ENCODE data around the gene MCM3AP. TPM values are rescaled to one million over a fixed set of nuclear protein-coding genes. Genes with fewer than 3 reads are reported as not detected.
A peak's percentile ranks its signal among the peaks of the same experiment; 100 is the strongest.
"Not testable (repeated sequence)": the region's sequence is repeated elsewhere in the genome, so short reads cannot be mapped to it uniquely, and the experiment has no call there.

MCM3AP gene
- total RNA-seq, 1 donor from 2014 or later = 82.7 TPM

GRCh38 chr21:46200877-46201803 is 84.3 kb downstream of the MCM3AP start:
- not testable (repeated sequence) for DNase-seq

DNA sequence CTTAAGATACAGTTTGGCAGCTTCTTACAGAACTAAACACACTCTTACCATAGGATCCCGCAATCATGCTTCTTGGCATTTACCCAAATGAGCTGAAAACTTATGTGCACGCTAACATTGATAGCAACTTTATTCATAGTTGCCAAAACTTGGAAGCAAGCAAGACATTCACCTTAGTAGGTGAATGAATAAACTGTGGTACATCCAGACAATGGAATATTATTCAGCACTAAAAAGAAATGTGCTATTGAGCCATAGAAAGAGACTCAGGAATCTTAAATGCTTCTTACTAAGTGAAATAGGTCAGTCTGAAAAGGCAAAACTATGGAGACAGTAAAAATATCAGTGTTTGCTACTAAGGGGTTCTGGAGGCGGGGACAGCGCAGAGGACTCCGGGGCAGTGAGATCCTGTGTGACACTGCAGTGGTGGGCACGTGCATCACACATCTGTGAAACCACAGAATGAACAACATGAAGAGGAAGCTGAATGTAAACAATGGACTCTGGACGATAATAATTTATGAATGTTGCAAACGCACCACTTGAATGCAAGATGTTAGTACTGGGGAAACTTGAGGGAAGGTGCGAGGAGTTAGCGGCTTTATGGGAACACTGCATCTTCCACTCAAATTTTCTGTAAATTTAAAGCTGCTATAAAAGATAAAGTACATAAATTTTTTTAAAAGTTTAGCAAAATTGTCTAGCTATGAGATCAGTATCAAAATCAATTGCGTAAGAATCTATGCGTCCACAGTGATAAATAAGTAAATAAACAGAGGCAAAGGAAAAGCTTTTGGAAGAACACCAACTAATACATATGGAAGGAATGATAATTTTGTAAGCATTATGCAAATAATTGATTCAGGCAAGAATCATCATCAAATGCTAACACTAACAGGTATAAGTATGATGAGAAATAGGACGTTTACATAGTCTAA is 85.7 kb downstream of the MCM3AP start:
- no peak for DNase-seq

DNA sequence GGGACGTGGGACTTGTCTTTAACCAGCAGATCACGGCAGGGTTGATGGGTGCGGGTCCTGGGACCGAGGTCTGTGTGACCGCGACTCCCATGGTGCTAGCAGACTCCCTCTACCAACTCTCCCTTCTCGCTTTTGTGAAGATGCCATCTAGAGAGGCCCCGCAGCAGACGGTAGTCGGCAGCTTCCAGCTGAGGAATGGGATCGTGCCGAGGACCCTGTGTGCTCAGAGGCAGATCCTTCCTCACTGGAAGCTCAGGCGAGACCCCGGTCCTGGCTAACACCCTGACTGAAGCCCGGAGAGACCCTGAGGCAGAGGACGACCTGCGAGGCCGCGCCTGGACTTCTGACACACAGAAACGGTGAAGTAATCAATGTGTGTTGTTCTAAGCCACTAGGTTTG is 88.7 kb downstream of the MCM3AP start:
- no peak for DNase-seq

- DNase-seq = no peak
Measured at GRCh38 chr21:46195595-46196195, 89.7 kb downstream of the MCM3AP start.

GRCh38 chr21:46194374-46195334 is 90.8 kb downstream of the MCM3AP start:
- DNase-seq = no peak

DNA sequence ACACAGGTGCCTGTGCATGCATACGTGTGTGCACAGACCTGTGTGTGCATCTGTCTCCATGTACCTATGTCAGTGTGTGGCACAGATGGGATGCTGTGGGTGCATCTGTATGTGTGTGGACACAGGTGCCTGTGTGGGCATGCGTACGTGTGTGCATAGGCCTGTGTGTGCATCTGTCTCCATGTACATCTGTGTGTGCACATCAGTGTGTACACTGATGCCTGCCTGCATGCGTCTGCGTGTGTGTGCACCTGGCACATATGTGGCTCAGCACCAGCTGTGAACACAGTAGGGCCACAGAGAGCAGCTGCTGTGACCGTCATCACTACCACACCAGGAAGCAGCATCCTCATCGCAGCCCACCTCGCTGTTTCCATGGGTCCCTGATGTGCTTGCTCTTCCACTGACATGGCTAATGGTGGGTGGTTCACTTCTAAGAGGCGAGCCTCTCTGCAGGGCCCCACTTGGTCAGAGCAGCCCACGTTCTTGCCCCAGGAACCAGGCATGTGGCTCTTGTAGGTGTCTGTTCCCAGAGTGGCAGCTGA is 91.5 kb downstream of the MCM3AP start:
- DNase-seq = no peak

GRCh38 chr21:46191686-46192575 is 93.5 kb downstream of the MCM3AP start:
- no peak for DNase-seq

- no peak for DNase-seq
Measured at GRCh38 chr21:46191257-46191685, 94.1 kb downstream of the MCM3AP start.

GRCh38 chr21:46190491-46191131 is 94.8 kb downstream of the MCM3AP start:
- DNase-seq = no peak

DNA sequence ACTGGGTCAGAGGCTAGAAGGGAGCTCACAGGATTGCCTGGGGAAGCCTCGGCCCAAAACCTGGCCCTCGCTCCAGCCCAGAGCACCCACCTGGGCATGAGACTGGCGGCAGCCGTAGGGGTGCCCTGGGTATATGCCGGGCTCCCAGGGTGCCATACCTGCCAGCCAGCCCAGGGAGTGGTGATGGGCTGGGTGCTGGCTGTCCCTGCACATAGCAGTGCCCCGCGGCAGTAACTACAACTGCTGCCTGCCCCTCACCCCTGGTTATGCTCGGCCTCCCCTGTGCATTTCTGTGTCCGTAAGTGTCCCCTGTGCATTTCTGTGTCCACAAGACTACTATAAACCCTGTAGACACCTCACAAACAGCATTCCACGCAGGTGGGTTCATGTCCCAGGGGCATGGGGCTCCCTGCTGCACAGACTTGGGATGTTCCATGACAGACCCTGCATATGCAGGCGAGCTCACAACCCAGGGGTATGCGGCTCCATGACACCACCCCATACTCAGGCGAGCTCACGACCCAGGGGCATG is 95.4 kb downstream of the MCM3AP start:
- DNase-seq = no peak

- DNase-seq = no peak
Measured at GRCh38 chr21:46189213-46189958, 96.0 kb downstream of the MCM3AP start.

DNA sequence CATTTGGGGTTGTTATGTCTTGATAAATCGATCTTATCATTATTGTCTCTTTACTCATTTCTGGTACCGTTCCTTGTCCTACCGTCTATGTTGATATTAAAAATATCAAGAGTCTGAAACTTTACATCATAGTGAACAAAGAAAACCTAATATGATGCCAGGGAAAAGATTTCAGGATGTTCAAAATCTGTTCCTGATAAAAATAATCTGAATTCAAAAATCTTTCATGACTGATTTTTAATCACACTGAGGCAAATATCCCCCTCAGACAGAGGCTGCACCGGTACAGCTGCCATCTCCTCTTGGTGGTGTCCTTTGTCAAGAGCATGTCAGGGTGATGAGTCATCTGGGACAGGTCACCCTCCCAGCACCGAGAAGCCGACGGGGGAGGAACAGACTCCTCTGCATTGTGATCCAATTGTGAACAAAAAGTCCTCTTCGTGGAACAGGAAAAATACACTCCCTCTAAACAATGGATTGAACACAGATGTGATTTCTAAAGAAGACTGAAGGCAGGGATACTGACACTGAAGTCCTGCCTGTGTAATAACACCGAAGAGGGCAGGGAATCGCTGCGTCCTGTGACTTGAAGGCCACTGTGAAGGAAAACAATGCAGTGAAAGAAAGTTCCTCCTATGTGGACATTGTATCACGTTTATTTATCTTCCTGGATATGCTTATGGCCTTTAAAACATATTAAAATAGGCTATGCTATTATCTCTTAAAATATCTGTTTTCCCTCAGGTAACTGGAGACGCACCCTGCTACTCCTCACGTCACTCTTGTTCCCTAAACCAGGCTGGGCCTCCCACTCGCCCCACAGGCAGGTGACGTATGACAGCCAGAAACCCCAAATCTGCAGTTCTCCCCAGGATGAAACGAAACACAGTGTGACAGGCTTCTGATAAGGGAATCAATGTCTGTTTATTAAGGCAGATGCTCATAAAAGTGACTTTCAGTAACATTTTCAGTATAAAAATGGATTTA is 96.9 kb downstream of the MCM3AP start:
- peak; percentile 40 for DNase-seq

- DNase-seq = no peak
Measured at GRCh38 chr21:46187814-46188213, 97.6 kb downstream of the MCM3AP start.

DNA sequence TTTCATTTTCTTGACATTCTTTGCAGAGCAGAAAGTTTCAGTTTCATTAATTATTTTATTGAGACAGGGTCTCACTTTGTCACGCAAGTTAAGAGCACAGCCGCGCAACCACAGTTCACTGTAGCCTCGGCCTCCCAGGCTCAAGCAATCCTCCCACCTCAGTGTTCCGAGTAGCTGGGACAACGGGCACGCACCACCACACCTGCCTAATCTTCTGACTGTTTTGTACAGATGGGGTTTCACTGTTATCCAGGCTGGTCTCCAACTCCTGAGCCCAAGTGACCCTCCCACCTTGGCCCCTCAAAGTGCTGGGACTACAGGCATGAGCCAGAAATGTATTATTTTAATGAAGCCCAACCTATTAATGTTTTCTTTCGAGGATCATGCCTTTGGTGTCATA is 98.2 kb downstream of the MCM3AP start:
- DNase-seq = no peak

DNA sequence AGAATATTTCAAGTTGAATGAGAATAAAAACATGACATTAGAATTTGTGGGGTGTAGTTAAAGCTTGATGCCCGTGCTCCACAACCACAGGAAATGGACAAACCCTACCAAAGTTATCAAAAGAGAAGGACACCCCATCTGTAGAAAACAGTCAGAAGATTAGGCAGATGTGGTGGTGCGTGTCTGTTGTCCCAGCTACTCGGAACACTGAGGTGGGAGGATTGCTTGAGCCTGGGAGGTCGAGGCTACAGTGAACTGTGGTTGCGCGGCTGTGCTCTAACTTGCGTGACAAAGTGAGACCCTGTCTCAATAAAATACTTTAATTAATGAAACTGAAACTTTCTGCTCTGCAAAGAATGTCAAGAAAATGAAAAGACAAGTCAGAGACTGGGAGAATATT is 99.7 kb downstream of the MCM3AP start:
- DNase-seq = no peak
